GM18868 (cell line): ENCODE results near the gene F11.
"Not testable (repeated sequence)": the region's sequence is repeated elsewhere in the genome, so short reads cannot be mapped to it uniquely, and the experiment has no call there.

Source experiments
- ATAC-seq: cut with Tn5 transposase; IDR thresholded peaks from one replicate; pipeline ENCODE4 v1.9.1; 2021; ENCODE audit warnings: mild to moderate bottlenecking, moderate library complexity; ENCODE audit not compliant: unreplicated experiment

Gene F11

DNA sequence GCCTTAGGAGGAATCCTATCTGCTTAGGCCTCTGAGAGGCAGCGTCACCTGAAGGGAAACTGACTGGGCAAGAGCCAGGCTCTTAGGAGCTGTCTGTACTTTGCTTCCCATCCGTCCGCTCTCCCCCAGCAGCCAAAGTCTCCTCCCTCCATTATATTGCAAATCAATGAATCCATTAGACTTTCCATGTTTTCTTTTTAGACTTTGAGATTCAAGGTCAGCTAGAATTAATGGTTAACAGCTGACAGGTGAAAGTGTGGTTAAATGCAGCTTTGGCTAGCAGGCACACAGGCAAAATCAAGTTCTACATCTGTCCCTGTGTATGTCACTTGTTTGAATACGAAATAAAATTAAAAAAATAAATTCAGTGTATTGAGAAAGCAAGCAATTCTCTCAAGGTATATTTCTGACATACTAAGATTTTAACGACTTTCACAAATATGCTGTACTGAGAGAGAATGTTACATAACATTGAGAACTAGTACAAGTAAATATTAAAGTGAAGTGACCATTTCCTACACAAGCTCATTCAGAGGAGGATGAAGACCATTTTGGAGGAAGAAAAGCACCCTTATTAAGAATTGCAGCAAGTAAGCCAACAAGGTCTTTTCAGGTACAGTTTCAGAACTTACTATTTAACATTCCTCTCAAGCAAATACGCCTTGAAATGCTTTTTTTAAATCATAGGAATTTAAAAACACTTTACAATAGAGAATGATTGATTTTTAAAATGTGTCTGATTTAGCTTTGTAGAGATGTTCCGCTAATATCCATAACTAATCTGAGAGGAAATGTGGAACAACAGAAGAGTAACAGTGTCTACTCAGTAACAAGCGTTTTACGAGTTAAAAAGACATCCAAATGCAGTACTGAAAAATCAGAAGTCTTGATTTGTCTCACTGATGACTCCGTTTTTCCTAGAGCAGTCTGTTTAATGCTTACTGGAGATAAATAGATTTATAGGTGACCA, at the start of gene F11:
TSS of gene F11 (plus strand) at position 507 of the 970 bp plus-strand sequence. CDS start 948 bp downstream, outside the sequence.
- ATAC-seq = no peak

DNA sequence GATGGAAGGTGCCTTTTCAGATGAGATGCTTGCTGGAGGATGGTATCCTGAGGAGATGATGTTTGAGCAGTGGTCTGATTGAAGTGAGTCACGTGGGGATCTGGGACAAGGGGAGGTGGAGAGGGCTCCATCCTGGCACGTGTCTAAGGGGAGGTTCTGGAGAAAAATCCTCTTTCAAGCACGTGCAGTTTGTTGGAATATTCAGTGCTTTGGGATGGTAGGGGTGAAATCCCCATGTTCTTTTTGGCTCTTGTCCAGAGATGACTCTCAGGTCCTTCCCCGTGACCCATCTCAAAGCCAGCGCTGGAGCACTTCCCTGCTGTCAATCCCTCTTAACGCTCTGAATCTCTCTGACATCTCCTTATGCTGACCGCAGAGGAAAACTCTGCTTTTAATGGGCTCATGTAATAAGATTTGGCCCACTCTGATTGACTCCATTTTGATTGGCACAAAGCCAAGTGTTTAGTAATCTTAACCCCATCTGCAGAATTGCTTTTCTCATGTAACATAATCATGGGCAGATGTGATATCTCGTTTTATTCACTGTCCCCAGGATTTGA, 49.4 kb upstream of the F11 start:
- no peak for ATAC-seq

DNA sequence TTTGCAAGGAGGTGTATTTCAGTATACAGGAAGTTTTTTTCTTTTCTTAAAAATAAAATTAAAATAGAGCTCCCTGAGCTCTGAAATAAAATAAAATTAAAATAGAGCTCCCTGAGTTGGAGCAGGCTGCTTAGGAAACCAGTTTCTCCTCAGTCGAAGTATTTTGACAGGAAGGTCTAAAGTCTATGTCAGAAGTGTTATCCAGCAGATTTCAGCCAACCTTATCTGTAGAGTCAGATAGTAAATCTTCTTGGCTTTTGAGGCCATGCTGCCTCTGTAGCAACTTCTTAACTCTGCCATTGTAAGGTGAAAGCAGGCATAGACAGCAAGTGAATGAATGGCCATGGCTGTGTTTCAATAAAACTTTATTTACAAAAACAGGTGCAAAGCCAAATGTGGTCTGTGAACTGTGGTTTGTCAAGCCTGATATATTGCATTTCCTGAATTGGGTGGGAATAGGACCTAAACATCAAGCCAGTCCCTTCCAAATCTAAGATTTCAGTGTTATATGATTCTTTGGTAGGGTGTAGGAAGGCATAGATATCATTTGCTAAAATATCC, 48.2 kb upstream of the F11 start:
- no peak for ATAC-seq

DNA sequence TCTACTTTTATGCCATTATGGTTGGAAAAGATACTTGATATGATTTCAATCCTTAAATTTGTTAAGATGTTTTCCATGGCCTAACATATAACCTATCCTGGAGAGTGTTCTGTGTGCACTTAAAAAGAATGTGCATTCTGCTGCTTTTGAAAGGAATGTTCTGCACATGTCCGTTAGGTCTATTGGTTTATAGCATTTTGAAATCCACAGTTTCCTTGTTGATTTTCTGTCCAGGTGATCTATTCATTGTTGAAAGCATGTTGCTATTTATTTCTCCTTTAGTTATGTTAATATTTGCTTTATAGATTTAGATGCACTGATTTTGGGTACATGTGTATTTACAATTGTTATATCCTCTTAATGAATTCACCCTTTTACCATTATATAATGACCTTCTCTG, 44.4 kb upstream of the F11 start:
- no peak for ATAC-seq

DNA sequence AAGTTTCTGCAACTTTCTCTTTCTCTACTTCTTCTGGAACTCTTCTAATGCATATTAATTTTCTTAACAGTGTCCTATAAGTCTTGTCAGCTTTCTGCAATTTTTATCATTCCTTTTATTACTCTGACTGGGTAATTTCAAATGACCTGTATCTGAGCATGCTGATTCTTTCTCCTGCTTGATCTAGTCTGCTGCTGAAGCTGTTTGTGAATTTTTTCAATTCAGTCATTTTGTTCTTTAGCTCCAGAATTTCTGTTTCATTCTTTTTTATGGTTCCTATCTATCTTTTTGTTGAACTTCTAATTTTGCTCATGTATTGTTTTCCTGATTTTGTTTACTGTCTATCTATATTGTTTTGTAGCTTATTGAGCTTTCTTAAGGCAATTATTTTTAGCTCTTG, 40.1 kb upstream of the F11 start:
- no peak for ATAC-seq

DNA sequence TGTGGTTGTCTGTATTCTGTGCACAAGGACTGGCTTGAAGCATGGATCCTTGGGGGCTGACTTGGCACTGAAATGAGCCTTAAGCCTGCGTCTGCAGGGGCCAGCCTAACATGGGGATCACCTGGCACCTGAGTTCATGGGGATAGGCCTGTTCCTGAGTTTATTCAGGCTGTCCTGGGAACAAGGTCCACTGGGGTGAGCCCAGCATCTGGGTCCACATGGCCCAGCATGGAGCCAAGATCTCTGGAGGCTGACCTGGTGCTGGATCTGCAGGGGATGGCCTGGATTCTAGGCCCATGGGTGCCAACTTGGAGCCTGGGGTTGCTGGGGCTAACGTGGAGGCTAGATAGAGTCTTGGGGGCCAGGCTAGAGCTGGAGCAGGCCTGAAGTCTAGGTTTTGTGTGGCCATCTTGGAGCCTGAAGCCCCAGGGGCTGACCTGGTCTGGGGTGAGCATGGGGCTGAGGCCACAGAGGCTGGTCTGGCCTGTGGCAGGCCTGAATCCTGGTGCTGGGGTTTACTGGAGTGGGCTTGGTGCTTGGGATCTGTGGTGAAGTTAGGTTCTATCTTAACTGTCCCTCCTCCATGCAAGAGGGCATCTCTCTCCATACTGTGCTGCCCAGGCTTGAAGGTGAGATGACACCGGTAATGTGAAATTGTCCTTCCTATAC, 39.3 kb upstream of the F11 start:
- no peak for ATAC-seq

DNA sequence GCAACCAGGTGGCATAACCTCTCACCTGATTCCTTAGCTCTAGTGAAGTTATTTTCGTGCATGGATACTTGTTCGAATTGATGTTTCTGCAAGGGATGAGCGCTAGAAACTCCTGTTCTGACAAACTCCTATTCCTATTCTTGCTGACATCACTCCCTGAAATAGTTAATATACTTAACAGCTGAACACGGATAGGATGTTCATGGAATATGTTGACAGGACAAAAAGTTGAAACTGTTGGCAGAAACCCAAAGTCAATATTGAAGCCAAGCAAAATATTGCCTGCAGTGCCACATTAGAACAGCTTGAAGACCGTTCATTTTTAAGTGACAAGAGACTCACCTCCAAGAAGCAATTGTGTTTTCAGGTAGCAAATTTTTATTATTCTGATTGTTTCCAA, 38.8 kb upstream of the F11 start, which contains the start of gene KLKB1:
TSS of gene KLKB1 (plus strand) at position 287 of the 400 bp plus-strand sequence. CDS start 689 bp downstream, outside the sequence.
- ATAC-seq = no peak

DNA sequence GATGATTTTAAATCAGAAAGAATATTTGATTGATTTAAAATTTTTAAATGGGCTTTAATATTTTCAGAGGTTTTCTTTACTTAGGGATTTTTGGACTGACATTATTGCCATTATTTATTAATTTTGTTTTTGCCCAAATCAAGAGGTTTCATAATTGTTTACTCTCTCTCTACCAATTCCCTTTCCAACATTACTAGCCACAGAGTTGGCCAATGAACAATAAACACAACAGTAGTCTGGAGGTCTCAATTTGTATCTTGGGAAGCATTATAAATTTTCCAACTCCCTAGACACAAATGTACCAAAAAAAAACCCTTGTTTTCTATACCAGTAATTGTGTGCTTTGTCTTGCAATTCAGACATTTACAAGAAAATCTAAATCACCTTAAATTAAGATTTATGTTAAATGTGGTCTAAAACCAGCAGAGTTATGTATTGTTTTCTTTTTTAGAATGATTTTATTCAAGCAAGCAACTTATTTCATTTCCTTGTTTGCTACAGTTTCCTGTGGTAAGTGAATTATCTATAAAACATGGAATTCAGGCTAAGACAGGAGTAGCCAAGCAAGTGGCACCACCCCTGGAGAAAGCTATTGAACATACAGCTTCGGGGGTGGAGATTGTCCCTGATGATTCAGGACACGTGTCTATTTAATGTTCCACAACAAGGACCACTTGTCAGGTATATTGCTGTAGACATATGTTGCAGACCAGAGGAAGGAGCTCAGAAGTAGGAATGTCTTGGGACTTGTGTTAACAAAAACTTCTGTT, 38.1 kb upstream of the F11 start:
- no peak for ATAC-seq

DNA sequence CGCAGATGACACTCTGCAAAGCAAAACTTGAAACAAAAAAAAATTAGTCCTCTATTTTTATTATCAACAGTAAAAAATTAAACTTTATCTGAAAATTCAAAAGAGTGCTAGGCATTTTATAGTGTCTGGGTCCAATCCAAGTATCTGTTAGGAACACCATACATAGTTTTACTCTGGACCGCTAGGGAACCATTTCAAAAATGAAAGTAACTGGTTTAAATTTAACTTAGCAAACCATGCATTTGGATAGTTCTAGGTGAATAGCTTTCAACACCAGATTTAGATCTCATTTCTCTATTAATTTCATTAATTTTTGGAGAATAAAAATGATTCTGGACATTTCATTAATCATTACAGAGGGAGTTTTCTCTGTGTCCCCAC, 37.5 kb upstream of the F11 start:
- no peak for ATAC-seq

DNA sequence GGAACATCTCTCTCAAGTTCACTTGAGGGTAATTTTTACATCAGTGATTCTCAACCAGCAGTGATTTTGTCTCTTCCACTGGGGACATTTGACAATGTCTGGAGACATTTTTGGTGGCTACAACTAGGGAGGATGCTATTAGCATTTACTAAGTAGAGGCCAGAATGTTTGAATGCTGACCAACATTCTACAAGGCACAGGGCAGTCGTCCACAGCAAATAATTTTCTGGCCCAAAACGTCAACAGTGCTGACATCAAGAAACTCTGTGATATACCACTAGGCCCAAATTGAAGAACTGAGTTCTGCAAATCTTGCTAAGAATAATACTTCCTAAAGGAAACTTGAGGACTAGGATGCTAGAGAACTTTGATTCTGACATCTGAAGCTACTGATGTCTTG, 31.6 kb upstream of the F11 start:
- ATAC-seq = no peak

DNA sequence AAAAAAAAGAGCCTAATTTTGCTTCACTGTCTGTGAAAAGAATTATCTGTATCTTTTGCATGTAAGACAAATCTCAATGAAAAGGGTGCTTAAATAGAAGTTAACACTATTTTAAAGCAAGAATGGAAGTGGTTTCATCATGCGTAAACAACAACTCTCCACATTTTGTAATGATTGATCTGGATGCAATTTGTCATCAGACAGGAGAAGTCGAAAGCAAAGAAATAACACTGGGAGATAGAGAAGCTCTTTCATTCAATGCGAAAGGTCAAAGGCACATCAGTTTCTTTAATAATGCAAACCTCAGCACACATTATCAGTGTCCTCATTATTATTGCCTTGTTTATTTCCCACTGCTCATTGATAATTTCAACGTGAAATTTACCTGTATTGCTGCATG, 29.9 kb upstream of the F11 start:
- no peak for ATAC-seq

DNA sequence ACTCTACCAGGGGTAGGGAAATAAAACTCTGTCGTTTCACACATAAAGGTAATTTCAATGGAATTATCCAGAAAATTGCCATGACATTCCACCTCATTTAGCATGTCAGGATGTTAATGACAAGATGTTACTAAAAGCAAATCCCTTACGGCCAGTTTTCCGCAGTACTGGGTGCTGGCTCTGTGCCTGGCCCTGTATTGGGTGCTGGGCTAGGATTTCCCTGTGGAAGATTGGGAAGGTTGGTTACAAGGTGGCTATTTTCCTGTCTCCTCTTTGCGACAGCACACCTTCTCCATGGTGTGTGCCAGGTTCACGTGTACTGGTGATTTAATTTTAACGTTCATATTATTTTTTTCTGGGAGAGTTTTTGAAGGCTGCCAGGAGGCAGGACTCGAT, 25.5 kb upstream of the F11 start:
- no peak for ATAC-seq

DNA sequence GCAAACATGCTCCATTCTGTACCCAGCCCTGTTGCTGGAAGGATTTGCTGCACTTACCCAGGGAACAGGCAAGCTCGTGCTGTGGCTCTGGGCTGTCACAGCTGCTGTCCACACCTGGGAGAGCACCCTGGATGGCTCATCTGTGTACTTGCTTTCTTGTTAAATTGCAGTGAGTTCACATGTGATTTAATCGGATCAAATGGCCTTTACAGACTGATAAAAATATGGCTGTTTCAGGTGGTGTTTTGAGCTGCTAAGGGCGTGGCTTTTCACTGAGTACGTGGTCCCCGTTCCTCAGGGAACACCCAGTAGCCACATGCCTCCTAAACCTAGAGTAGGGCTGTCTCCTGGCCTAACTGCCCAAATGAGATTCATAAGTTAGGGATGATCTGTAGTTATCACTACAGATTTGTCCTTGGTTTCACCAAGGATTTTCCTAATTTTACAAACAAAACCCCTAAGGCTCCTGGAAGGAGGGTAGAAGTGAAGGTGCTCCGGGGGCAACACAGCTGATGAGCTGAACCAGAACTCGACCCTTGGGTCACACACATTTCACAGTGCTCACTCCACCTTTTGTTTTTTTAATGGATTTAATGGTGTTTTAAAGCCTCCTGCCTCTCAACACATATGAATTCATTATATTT, 25.0 kb upstream of the F11 start:
- no peak for ATAC-seq

DNA sequence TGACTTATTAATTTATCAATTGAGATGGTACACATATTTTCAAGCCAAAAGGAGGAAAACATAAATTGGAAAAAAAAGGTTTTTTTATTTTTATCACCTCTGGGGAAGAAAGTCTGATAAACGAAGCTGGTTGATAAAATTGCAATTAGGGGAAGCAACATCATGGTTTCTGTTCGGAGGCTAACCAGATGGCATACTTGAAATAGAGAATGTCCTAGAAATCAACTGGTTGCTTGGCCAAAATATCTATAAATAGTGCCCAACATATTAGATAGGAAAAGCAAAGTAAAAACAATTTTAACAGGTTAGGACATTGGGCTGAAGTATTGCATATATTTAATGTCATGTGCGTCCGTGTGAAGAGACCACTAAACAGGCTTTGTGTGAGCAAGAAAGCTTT, 24.4 kb upstream of the F11 start:
- ATAC-seq = no peak

DNA sequence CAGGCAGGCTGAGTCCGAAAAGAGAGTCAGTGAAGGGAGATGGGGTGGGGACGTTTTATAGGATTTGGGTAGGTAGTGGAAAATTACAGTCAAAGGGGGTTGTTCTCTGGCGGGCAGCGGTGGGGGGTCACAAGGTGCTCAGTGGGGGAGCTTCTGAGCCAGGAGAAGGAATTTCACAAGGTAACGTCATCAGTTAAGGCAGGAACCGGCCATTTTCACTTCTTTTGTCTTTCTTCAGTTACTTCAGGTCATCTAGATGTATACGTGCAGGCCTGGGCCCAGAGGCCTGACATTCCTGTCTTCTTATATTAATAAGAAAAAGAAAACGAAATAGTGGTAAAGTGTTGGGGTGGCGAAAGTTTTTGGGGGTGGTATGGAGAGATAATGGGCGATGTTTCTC, 24.0 kb upstream of the F11 start:
- ATAC-seq = not testable (repeated sequence)

DNA sequence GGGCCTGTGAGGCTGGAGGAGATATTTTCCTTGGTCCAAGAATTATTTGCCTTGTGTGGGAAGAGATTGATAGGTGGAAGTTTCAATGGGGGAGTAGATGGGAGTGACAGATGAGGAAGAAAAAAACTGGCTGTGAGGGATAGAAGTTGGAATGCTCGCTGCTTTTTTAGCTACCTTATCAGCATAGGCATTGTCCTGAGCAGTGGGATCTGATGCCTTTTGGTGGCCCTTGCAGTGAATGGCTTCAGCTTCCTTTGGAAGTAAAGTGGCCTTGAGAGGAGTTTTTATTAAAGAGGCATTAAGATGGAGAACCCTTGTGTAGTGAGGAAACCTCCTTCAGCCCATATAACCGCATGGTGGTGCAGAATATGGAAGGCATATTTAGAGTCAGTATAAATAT, 22.7 kb upstream of the F11 start:
- no peak for ATAC-seq

DNA sequence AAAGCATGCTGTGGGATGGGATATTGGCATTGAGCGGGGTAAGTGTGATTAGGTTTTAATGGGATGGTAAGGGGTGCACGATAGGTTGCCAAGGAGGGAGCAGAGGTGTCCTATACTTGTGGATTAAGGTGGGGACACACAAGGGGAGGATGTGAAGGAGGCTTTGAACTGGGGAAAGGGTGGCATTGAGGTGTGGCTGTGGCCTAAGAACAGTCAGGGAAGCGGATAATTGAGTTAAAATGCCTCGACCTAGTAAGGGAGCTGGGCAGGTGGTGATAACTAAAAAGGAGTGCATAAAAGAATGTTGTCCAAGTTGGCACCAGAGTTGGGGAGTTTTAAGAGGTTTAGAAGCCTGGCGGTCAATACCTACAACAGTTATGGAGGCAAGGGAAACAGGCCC, 21.2 kb upstream of the F11 start:
- no peak for ATAC-seq

DNA sequence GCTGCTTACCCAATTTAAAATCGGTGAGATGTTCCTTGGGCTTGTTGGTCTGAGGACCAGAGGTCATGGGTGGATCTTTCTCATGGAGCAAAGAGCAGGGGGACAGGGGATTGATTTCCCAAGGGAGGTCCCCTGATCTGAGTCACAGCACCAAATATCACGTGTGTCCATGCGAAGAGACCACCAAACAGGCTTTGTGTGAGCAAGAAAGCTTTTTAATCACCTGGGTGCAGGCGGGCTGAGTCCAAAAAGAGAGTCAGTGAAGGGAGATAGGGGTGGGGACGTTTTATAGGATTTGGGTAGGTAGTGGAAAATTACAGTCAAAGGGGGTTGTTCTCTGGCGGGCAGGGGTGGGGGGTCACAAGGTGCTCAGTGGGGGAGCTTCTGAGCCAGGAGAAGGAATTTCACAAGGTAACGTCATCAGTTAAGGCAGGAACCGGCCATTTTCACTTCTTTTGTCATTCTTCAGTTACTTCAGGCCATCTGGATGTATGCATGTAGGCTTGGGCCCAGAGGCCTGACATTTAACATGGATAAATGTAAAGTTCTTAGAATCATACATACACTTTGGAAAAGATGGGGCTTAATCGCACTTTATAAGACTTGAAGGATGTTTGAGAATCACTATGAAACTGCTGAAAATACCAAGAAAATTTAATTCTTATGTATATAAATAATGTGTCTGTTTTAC, 18.8 kb upstream of the F11 start:
- not testable (repeated sequence) for ATAC-seq

DNA sequence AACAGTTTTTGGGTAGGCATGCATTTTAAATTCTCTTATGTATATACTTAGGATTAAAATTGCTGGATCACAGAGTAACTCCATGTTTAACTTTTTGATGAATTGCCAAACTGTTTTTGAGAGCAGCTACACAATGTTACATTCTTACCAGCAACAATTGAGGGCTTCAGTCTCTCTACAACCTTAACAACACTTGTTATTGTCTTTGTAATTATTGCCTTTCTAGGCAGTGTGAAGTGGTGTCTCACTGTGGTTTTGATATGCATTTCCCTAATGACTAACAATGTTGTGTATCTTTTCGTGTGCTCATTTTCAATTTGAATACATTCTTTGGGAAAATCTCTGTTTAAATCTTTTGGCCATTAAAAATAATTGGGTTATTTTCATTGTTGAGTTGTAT, 17.3 kb upstream of the F11 start:
- no peak for ATAC-seq
